PC-9 (cell line): ENCODE measurements around the gene PROSER3. TPM values are rescaled to one million over a fixed set of nuclear protein-coding genes. Genes with fewer than 3 reads are reported as not detected.

ENCODE experiments used
- BruUV-seq: library from RNA; stranded (reverse); fragments of 400-500 nt; replicated peaks from 2 replicates; lab custom pipeline; 2021; lab: Mats Ljungman, UMichigan
- CTCF ChIA-PET: fragments of 300-600 bp; sonication (Branson Sonifier 250); formaldehyde crosslinking; loops from one replicate; lab custom pipeline; 2022; ENCODE audit warnings: antibody characterized with exemption; lab: Charles Lee
- POLR2A ChIA-PET: fragments of 300-600 bp; sonication (Branson Sonifier 250); formaldehyde crosslinking; loops from one replicate; lab custom pipeline; 2022; ENCODE audit warnings: antibody characterized with exemption; ENCODE audit not compliant: unreplicated experiment; lab: Charles Lee
- DNase-seq, 2 experiments: peaks; one replicate each; pipeline versions ENCODE4 v3.0.0 to v3.0.0-alpha.2; 2015 to 2022; ENCODE audit warnings: mixed read lengths in 1 of 2
- H2AFZ ChIP-seq: fragments of 200-600 bp; sonication (generic); 2 replicates; pipeline ENCODE4 v1.8.1; 2017; ENCODE audit warnings: antibody characterized with exemption
- H3F3A ChIP-seq: fragments of 200-600 bp; sonication (generic); 2 replicates; pipeline ENCODE4 v1.8.1; 2017; ENCODE audit warnings: antibody characterized with exemption, mild to moderate bottlenecking, low read depth; ENCODE audit not compliant: insufficient read depth
- H3K27ac ChIP-seq: fragments of 200-600 bp; sonication (generic); 2 replicates; pipeline ENCODE4 v1.6.1; 2016; ENCODE audit warnings: mixed run types
- H3K27me3 ChIP-seq: fragments of 200-600 bp; sonication (generic); 2 replicates; pipeline ENCODE4 v1.6.1; 2016; ENCODE audit warnings: low read depth, mixed run types; ENCODE audit not compliant: insufficient read depth
- H3K36me3 ChIP-seq: fragments of 200-600 bp; sonication (generic); 2 replicates; pipeline ENCODE4 v1.6.1; 2016; ENCODE audit warnings: low read depth, mixed run types
- H3K4me1 ChIP-seq: fragments of 200-600 bp; sonication (generic); replicated peaks from 2 replicates; pipeline ENCODE4 v1.6.1; 2016; ENCODE audit warnings: mixed run types; ENCODE audit not compliant: insufficient read depth
- H3K4me2 ChIP-seq: fragments of 200-600 bp; sonication (generic); 2 replicates; pipeline ENCODE4 v1.6.1; 2017; ENCODE audit warnings: mixed run types
- H3K4me3 ChIP-seq: fragments of 200-600 bp; sonication (generic); 2 replicates; pipeline ENCODE4 v1.6.1; 2016; ENCODE audit warnings: mixed run types
- H3K79me2 ChIP-seq: fragments of 200-600 bp; sonication (generic); 2 replicates; pipeline ENCODE4 v1.6.1; 2017; ENCODE audit warnings: low read depth, mixed run types
- H3K9me2 ChIP-seq: fragments of 200-600 bp; sonication (generic); 2 replicates; pipeline ENCODE4 v1.8.1; 2017; ENCODE audit warnings: mild to moderate bottlenecking; ENCODE audit not compliant: insufficient read depth
- H3K9me3 ChIP-seq: fragments of 200-600 bp; sonication (generic); 2 replicates; pipeline ENCODE4 v1.8.1; 2016; ENCODE audit warnings: low read depth; ENCODE audit not compliant: insufficient read depth
- H4K20me1 ChIP-seq: fragments of 200-600 bp; sonication (generic); 2 replicates; pipeline ENCODE4 v1.8.1; 2017; ENCODE audit not compliant: insufficient read depth
- CTCF ChIP-seq: fragments of 200-600 bp; sonication (generic); conservative IDR thresholded peaks from 2 replicates; pipeline ENCODE4 v1.6.1; 2017; ENCODE audit warnings: mixed run types, antibody characterized with exemption, mild to moderate bottlenecking, moderate library complexity
- EZH2 ChIP-seq: fragments of 200-600 bp; sonication (generic); IDR thresholded peaks from 2 replicates; pipeline ENCODE4 v1.8.0; 2017; ENCODE audit warnings: antibody characterized with exemption, low read depth
- intact Hi-C: fragments of 100-400 bp; cut with micrococcal nuclease; formaldehyde crosslinking; loops from one replicate; pipeline ENCODE4 v1.10.0; 2022; ENCODE audit not compliant: unreplicated experiment
- total RNA-seq: library from RNA; stranded (reverse); gene quantifications from 2 replicates; pipeline ENCODE4 v1.2.3, GENCODE V29; 2021

The PROSER3 gene
- total RNA-seq, 1 experiment from 2014 or later = 52.2 TPM

GRCh38 chr19:35734889-35735288, 23.1 kb upstream of the PROSER3 start:
- Histone ChIP-seq H3K79me2 (no peaks in the 10 kb centered on the region), H2AFZ (no peak overlapping the region), H3K4me2 (no peak overlapping the region), H4K20me1 (no peaks in the 10 kb centered on the region), H3K9me2 (no peaks in the 10 kb centered on the region), H3K36me3 (no peaks in the 10 kb centered on the region), H3K27ac (no peak overlapping the region), H3K9me3 (no peaks in the 10 kb centered on the region), H3K4me1 (no peaks in the 10 kb centered on the region), H3K4me3 (no peak overlapping the region), H3F3A (peaks cover 13% of the 10 kb centered on the region; the same call in 1 of the 2 replicates), H3K27me3 (no peaks in the 10 kb centered on the region)
- intact Hi-C loops = no loop called here
- no peak for TF ChIP-seq EZH2
- TF ChIP-seq CTCF = no peak
- POLR2A ChIA-PET = no interaction called here
- no TSS peak for BruUV-seq
- CTCF ChIA-PET = no interaction called here
- DNase-seq = no peak

- no peaks in the 10 kb centered on the region for H4K20me1 ChIP-seq
- no TSS peak for BruUV-seq
- H3K9me3 ChIP-seq = no peaks in the 10 kb centered on the region
- ChIA-PET CTCF (no interaction called here), POLR2A (interaction anchor here (0.6 kb wide), 1 partner anchor 72 kb away, joined by 6 read pairs; no protein-coding TSS in a partner anchor)
- TF ChIP-seq EZH2 (no peak), CTCF (peak; percentile 47; the same call in 1 of the 2 replicates)
- intact Hi-C loops = no loop called here
- H3K9me2 ChIP-seq = no peaks in the 10 kb centered on the region
- H3F3A ChIP-seq = peaks cover 16% of the 10 kb centered on the region; the same call in 1 of the 2 replicates
- no peak overlapping the region for H3K27ac ChIP-seq
- H3K4me3 ChIP-seq = no peak overlapping the region
- 0 out of 2 replicates have a peak, but pooled peaks cover 5% of the 10 kb centered on the region for H3K4me1 ChIP-seq
- no peaks in the 10 kb centered on the region for H3K36me3 ChIP-seq
- no peaks in the 10 kb centered on the region for H3K27me3 ChIP-seq
- H3K4me2 ChIP-seq = no peak overlapping the region
- no peak for DNase-seq
- no peak overlapping the region for H2AFZ ChIP-seq
- no peaks in the 10 kb centered on the region for H3K79me2 ChIP-seq
These were observed 20.8 kb upstream of the PROSER3 start for GRCh38 chr19:35736913-35737886.

- no peaks in the 10 kb centered on the region for H3K79me2 ChIP-seq
- no peaks in the 10 kb centered on the region for H3K9me2 ChIP-seq
- H3K4me3 ChIP-seq = no peak overlapping the region
- no peaks in the 10 kb centered on the region for H3K36me3 ChIP-seq
- BruUV-seq = no TSS peak
- H3K4me1 ChIP-seq = 0 out of 2 replicates have a peak, but pooled peaks cover 5% of the 10 kb centered on the region
- H3F3A ChIP-seq = peaks cover 16% of the 10 kb centered on the region; the same call in 1 of the 2 replicates
- no peak overlapping the region for H3K4me2 ChIP-seq
- no peak for DNase-seq
- TF ChIP-seq EZH2 (no peak), CTCF (no peak)
- no peaks in the 10 kb centered on the region for H3K9me3 ChIP-seq
- POLR2A ChIA-PET = no interaction called here
- no peaks in the 10 kb centered on the region for H3K27me3 ChIP-seq
- no peak overlapping the region for H3K27ac ChIP-seq
- intact Hi-C loops = no loop called here
- no peak overlapping the region for H2AFZ ChIP-seq
- CTCF ChIA-PET = interaction anchor here (0.5 kb wide), 1 partner anchor 46 kb away, joined by 9 read pairs; no protein-coding TSS in a partner anchor
- H4K20me1 ChIP-seq = no peaks in the 10 kb centered on the region
These were observed 19.7 kb upstream of the PROSER3 start for GRCh38 chr19:35738021-35738886.
